Neural progenitor cell (in vitro differentiated cells): Measurements from ENCODE around the gene RAB8B.

Experiments used
- EZH2 ChIP-seq: fragments of 200-600 bp; sonication (generic); IDR thresholded peaks from 2 replicates; pipeline ENCODE4 v1.6.1; 2017; ENCODE audit warnings: antibody characterized with exemption, mild to moderate bottlenecking, moderate library complexity
- TF ChIP-seq, protein P1 (sequence below): fragments of 200-600 bp; sonication (generic); IDR thresholded peaks from 2 replicates; pipeline ENCODE4 v1.5.1; 2017; ENCODE audit warnings: antibody characterized with exemption, mild to moderate bottlenecking

DNA sequence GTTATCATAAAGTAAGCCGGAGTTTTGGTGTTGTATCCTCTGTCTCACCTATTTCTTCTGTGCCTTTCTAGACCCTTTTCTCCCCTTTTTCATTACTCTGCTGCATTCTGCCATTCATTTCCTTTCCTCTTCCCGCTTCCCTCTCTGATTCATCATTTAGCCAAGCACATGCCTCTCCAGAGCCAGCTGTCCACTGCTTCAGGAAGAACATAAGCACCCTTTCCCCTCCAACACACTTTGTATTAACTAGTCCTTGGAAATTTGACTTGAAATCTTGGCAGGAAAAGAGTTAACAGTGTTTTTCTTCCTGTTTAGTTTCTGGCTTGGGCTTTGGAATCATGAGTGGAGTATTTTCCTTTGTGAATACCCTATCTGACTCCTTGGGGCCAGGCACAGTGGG lies 97.7 kb downstream of the RAB8B start:
- TF ChIP-seq, protein P1, sequence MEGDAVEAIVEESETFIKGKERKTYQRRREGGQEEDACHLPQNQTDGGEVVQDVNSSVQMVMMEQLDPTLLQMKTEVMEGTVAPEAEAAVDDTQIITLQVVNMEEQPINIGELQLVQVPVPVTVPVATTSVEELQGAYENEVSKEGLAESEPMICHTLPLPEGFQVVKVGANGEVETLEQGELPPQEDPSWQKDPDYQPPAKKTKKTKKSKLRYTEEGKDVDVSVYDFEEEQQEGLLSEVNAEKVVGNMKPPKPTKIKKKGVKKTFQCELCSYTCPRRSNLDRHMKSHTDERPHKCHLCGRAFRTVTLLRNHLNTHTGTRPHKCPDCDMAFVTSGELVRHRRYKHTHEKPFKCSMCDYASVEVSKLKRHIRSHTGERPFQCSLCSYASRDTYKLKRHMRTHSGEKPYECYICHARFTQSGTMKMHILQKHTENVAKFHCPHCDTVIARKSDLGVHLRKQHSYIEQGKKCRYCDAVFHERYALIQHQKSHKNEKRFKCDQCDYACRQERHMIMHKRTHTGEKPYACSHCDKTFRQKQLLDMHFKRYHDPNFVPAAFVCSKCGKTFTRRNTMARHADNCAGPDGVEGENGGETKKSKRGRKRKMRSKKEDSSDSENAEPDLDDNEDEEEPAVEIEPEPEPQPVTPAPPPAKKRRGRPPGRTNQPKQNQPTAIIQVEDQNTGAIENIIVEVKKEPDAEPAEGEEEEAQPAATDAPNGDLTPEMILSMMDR, result no peak
- no peak for TF ChIP-seq EZH2
